K562 (cell line): ENCODE measurements around the gene PIM3. TPM values are rescaled to one million over a fixed set of nuclear protein-coding genes. Genes with fewer than 3 reads are reported as not detected.

Experiments
- AFF1 ChIP-seq, 2 experiments: fragments of 450-650 bp; IDR thresholded peaks; 2 replicates each; pipeline ENCODE4 v1.6.1; 2018; ENCODE audit warnings: mild to moderate bottlenecking in 2 of 2, low read depth in 1 of 2; ENCODE audit not compliant: partially characterized antibody in 2 of 2
- ATF7 ChIP-seq: fragments of 450-650 bp; IDR thresholded peaks from 2 replicates; pipeline ENCODE4 v1.7.1; 2014; ENCODE audit warnings: mild to moderate bottlenecking, moderate library complexity
- BCOR ChIP-seq: fragments of 450-650 bp; IDR thresholded peaks from 2 replicates; pipeline ENCODE4 v1.6.1; 2016
- CREB1 ChIP-seq, 2 experiments: sonication (generic) in 1 of 2; formaldehyde crosslinking in 1 of 2; IDR thresholded peaks; 2 replicates each; pipeline versions ENCODE4 v1.6.1 to v1.8.0; 2012 to 2022; ENCODE audit warnings: inconsistent platforms in 1 of 2, mild to moderate bottlenecking in 1 of 2, missing genetic modification reagents in 1 of 2, moderate library complexity in 1 of 2
- HIVEP1 ChIP-seq: fragments of 250-450 bp; sonication (Bioruptor Pico); IDR thresholded peaks from 2 replicates; pipeline ENCODE4 v1.4.0; 2020; ENCODE audit warnings: mild to moderate bottlenecking
- PCBP2 ChIP-seq: fragments of 200-400 bp; formaldehyde crosslinking; IDR thresholded peaks from 2 replicates; pipeline ENCODE4 v1.6.1; 2018; ENCODE audit warnings: low read length, low read depth, mild to moderate bottlenecking, moderate library complexity; ENCODE audit not compliant: poor library complexity, severe bottlenecking
- POLR2H ChIP-seq: IDR thresholded peaks from 2 replicates; pipeline ENCODE4 v1.6.1; 2016; ENCODE audit warnings: missing genetic modification characterization, low read depth, mild to moderate bottlenecking, control low read depth, missing compliant biosample characterization, moderate library complexity
- POLR3G ChIP-seq: IDR thresholded peaks from 2 replicates; pipeline ENCODE4 v1.6.1; 2011; ENCODE audit not compliant: insufficient read length, insufficient replicate concordance; ENCODE audit errors: extremely low read depth
- PTBP1 ChIP-seq: fragments of 200-400 bp; formaldehyde crosslinking; IDR thresholded peaks from 2 replicates; pipeline ENCODE4 v1.6.1; 2017; ENCODE audit warnings: low read depth, low read length
- RBM25 ChIP-seq: fragments of 200-400 bp; formaldehyde crosslinking; IDR thresholded peaks from 2 replicates; pipeline ENCODE4 v1.6.1; 2018; ENCODE audit warnings: low read length, low read depth, moderate library complexity; ENCODE audit not compliant: severe bottlenecking
- SIX5 ChIP-seq, 2 experiments: IDR thresholded peaks; 2 replicates each; pipeline ENCODE4 v1.6.1; 2011; ENCODE audit warnings: low read length in 2 of 2, borderline replicate concordance in 1 of 2, low read depth in 1 of 2, mild to moderate bottlenecking in 1 of 2, moderate library complexity in 1 of 2; ENCODE audit not compliant: insufficient read depth in 1 of 2
- SRSF9 ChIP-seq: fragments of 200-400 bp; formaldehyde crosslinking; IDR thresholded peaks from 2 replicates; pipeline ENCODE4 v1.6.1; 2017; ENCODE audit warnings: low read depth, low read length, borderline replicate concordance
- SUPT5H ChIP-seq: fragments of 450-650 bp; IDR thresholded peaks from 2 replicates; pipeline ENCODE4 v1.6.1; 2016
- ZKSCAN8 ChIP-seq: fragments of 200-800 bp; sonication (Bioruptor generic); IDR thresholded peaks from 2 replicates; pipeline ENCODE4 v1.6.1; 2016; ENCODE audit warnings: missing genetic modification characterization, missing compliant biosample characterization
- ZNF175 ChIP-seq: fragments of 200-800 bp; sonication (Bioruptor generic); IDR thresholded peaks from 2 replicates; pipeline ENCODE4 v1.6.1; 2016; ENCODE audit warnings: low read depth, mild to moderate bottlenecking, missing genetic modification characterization, missing compliant biosample characterization
- ZNF699 ChIP-seq: fragments of 250-450 bp; sonication (Bioruptor Pico); IDR thresholded peaks from 2 replicates; pipeline ENCODE4 v1.8.0; 2021; ENCODE audit warnings: mild to moderate bottlenecking, moderate library complexity; ENCODE audit not compliant: insufficient replicate concordance
- polyA plus RNA-seq, 8 experiments: library from polyadenylated mRNA; depleted of rRNA in 4 of 8; stranded (reverse) in 5 of 8; unstranded in 3 of 8; fragments of >200 nt; fragmentation: Nextera tagmentation in 2 of 8; fragmentation: Illumina TruSeq in 1 of 8; extraction: Ambion mirVana in 2 of 8; extraction: Trizol in 1 of 8; gene quantifications; 2 replicates each; pipeline versions ENCODE4 v1.2.1 to v1.2.3, GENCODE V29; 2011 to 2014; ENCODE audit warnings: inconsistent platforms in 1 of 8, missing spikeins in 1 of 8
- total RNA-seq, 7 experiments: library from RNA; depleted of rRNA in 6 of 7; stranded (reverse); fragments of >200 nt in 6 of 7; fragmentation: Illumina TruSeq in 2 of 7; extraction: Trizol in 2 of 7; gene quantifications; 2 replicates each; pipeline versions ENCODE4 v1.2.1 to v1.2.3, GENCODE V29; 2011 to 2021; ENCODE audit warnings: low replicate concordance in 1 of 7
- TF ChIP-seq, protein P1 (sequence below), 3 experiments: fragments of 200-800 bp in 1 of 3; sonication (Bioruptor generic) in 1 of 3; sonication (generic) in 1 of 3; formaldehyde crosslinking in 1 of 3; IDR thresholded peaks; 2 replicates each; pipeline versions ENCODE4 v1.6.1 to v1.8.0; 2016 to 2022; ENCODE audit warnings: mild to moderate bottlenecking in 2 of 3, missing compliant biosample characterization in 2 of 3, missing genetic modification characterization in 2 of 3, missing genetic modification reagents in 1 of 3
- TF ChIP-seq, protein P2 (sequence below): fragments of 150-350 bp; conservative IDR thresholded peaks from 2 replicates; pipeline ENCODE4 v1.6.1; 2014; ENCODE audit warnings: low read length

The PIM3 gene
- total and polyA plus RNA-seq, 9 of the 15 experiments (the other 6 are each of a cell fraction or from before 2014, with no cell fraction given): 0.24 to 40.5 (median 5.3) TPM

DNA sequence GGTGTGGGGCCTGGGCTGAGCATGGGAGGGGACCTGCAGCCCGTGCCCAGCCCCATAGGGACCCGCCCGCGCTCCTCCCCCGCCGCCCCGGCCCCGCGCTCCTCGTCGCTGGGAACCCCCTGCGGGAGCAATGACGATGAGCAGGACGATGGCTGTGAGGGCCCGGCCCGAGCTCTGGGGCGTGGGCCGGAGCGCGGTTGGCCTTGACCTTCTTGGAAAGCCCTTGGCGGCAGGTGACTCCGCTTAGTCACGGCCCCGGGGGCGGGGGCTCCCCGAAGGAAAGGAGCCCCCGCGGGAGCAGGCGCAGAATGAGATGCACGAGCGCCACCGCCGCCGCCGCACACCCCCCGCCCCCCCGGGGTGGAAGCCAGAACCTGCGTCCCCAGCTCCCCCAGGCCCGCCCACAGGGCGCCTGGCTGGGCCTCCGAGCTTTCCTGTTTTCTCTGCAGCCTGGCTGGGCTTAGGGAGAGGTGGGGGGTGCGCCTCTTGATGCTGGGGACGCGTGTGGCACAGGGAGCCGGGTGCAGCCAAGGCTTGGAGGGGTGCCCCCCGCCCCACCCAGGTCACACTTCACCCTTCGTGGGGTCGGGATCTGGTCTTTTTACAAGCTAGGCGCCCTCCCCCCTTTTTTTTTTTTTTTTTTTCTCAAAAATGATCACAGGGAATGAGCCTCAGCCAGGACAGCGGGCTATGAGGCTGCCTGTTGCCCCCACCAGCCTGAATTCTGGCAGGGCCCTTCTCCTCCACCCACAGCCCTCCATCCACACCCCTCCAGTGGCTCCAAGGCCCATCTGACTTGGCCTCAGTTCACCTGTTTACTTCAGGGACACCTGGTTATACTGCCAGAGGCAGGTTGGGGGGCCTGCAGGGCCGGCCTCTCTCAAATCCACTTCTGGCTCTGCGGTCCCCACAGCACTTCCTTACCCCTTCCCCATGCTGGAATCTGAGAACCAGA lies 24.3 kb upstream of the PIM3 start (continued):
- TF ChIP-seq, protein P1, sequence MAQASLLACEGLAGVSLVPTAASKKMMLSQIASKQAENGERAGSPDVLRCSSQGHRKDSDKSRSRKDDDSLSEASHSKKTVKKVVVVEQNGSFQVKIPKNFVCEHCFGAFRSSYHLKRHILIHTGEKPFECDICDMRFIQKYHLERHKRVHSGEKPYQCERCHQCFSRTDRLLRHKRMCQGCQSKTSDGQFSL (CRISPR knock-in tag; IDR thresholded peaks at IDR 0.05): peak; percentile 54; the same call in 1 of the 2 replicates
- TF ChIP-seq, protein P1 (tag; IDR thresholded peaks at IDR 0.05): peak in 1 of 2 experiments; percentile 53; a peak in 1 of 4 replicates
- TF ChIP-seq PTBP1: no peak
- peak; percentile 70 for TF ChIP-seq ATF7
- no peak for TF ChIP-seq POLR3G
- no peak for TF ChIP-seq PCBP2
- no peak for TF ChIP-seq AFF1 (IDR thresholded peaks at IDR 0.05; ENCODE audit: low read depth in 1 of 2, partially characterized antibody in 2 of 2)
- no peak for TF ChIP-seq CREB1 (IDR thresholded peaks at IDR 0.05)
- TF ChIP-seq CREB1 (CRISPR knock-in tag; IDR thresholded peaks at IDR 0.05): peak; percentile 46; the same call in 1 of the 2 replicates
- no peak for TF ChIP-seq ZKSCAN8 (CRISPR knock-in tag)
- TF ChIP-seq BCOR: no peak
- no peak for TF ChIP-seq SRSF9
- no peak for TF ChIP-seq HIVEP1
- TF ChIP-seq ZNF699 (CRISPR knock-in tag): no peak
- no peak for TF ChIP-seq RBM25
- TF ChIP-seq, protein P2, sequence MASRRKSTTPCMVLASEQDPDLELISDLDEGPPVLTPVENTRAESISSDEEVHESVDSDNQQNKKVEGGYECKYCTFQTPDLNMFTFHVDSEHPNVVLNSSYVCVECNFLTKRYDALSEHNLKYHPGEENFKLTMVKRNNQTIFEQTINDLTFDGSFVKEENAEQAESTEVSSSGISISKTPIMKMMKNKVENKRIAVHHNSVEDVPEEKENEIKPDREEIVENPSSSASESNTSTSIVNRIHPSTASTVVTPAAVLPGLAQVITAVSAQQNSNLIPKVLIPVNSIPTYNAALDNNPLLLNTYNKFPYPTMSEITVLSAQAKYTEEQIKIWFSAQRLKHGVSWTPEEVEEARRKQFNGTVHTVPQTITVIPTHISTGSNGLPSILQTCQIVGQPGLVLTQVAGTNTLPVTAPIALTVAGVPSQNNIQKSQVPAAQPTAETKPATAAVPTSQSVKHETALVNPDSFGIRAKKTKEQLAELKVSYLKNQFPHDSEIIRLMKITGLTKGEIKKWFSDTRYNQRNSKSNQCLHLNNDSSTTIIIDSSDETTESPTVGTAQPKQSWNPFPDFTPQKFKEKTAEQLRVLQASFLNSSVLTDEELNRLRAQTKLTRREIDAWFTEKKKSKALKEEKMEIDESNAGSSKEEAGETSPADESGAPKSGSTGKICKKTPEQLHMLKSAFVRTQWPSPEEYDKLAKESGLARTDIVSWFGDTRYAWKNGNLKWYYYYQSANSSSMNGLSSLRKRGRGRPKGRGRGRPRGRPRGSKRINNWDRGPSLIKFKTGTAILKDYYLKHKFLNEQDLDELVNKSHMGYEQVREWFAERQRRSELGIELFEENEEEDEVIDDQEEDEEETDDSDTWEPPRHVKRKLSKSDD: no peak
- TF ChIP-seq ZNF175 (CRISPR knock-in tag): no peak
- TF ChIP-seq SUPT5H: no peak
- TF ChIP-seq SIX5 (IDR thresholded peaks at IDR 0.05; ENCODE audit: borderline replicate concordance in 1 of 2, insufficient read depth in 1 of 2, low read depth in 1 of 2, low read length in 2 of 2): no peak
- TF ChIP-seq POLR2H (tag): no peak
